Stimulated activated CD4-positive, alpha-beta T cell treated with anti-CD3 and anti-CD28 coated beads, Interleukin-12 subunit alpha, Interleukin-12 subunit beta, amount 100 ng/mL, for 24 hours (primary cell): ENCODE data around the gene NUSAP1.
A peak's percentile ranks its signal among the peaks of the same experiment; 100 is the strongest.
"Not testable (repeated sequence)": the region's sequence is repeated elsewhere in the genome, so short reads cannot be mapped to it uniquely, and the experiment has no call there.

Source experiments
- DNase-seq, 2 experiments: peaks; one replicate each; pipeline ENCODE4 v3.0.0-alpha.2; 2020; ENCODE audit warnings: low read depth in 2 of 2

Gene NUSAP1

GRCh38 chr15:41332194-41333025 is at the start of gene NUSAP1, which contains the start of gene OIP5:
Gene NUSAP1 (plus strand): TSS chr15:41332881. CDS start chr15:41332958, 77 bp downstream.
Gene OIP5 (minus strand): TSS chr15:41332591. CDS start chr15:41332561, 30 bp downstream.
- DNase-seq, result peak; percentile 96 to 97

DNA sequence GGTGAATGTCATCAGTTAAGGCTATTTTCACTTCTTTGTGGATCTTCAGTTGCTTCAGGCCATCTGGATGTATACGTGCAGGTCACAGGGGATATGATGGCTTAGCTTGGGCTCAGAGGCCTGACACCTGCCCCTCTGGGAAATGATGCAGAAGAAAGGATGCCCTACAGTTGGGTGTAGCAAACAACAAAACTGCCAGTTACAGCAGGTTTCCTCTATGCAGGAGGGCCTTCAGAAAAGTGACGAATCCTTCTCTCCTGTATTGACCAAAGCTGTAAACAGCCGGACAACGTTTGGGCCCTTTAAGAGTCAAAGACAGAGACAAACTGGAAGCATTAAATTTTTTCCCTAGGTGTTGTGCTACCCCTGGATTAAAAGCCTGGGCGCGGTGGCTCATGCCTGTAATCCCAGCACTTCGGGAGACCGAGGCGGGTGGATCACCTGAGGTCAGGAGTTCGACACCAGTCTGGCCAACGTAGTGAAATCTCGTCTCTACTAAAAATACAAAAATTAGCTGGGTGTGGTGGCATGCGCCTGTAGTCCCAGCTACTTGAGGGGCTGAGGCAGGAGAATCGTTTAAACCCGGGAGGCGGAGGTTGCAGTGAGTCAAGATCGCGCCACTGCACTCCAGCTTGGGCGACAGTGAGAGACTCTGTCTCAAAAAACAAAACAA is 49.6 kb upstream of the NUSAP1 start:
- DNase-seq, result not testable (repeated sequence)

- DNase-seq, result peak; percentile 91 to 96
Measured at GRCh38 chr15:41283653-41284426, 48.8 kb upstream of the NUSAP1 start.

GRCh38 chr15:41284427-41285177 is 48.1 kb upstream of the NUSAP1 start:
- no peak for DNase-seq

DNA sequence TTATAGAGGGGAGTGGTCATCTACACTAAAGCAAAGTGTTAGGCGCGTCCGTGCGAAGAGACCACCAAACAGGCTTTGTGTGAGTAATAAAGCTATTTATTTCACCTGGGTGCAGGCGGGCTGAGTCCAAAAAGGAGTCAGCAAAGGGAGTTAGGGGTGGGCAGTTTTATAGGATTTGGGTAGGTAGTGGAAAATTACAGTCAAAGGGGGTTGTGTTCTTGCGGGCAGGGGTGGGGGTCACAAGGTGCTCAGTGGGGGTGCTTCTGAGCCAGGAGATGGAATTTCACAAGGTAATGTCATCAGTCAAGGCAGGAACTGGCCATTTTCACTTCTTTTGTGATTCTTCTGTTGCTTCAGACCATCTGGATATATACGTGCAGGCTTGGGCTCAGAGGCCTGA is 47.4 kb upstream of the NUSAP1 start:
- no peak for DNase-seq

- no peak for DNase-seq
Measured at GRCh38 chr15:41286665-41287333, 45.9 kb upstream of the NUSAP1 start.

DNA sequence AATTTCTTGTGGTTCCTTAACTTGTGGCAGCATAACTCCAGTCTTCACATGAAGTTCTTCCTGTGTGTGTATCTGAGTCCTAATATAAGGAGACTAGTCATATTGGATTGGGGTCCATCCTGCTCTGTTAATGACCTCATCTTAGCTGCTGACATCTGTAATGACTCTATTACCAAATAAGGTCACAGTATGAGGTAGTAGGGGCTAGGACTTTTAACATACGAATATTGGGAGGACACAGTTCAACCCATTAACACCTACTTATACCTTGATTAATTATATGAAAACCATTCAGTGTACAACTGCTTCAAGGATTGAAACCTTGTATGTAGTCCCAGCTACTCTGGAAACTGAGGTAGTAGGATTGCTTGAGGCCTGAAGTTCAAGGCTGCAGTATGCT is 44.2 kb upstream of the NUSAP1 start:
- no peak for DNase-seq

GRCh38 chr15:41289953-41290352 is 42.7 kb upstream of the NUSAP1 start:
- no peak for DNase-seq

DNA sequence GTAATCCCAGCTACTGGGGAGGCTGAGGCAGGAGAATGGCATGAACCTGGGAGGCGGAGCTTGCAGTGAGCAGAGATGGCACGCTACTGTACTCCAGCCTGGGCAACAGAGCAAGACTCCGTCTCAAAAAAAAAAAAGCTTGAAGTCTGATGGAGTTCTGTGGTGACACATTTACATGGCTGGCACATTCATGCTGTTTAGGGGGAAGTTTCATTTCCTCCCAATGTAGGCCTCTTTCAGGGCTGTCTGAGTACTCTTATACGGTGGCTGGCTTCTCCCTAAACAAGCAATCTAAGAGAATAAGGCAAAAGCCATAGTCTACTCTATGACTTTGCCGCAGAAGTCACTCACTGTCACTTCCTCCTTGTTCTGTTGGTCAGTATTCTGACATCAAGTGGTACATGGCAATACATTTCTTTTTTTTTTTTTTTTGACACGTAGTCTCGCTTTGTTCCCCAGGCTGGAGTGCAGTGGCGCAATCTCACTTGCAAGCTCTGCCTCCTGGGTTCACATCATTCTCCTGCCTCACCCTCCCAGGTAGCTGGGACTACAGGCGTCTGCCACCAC is 41.5 kb upstream of the NUSAP1 start:
- DNase-seq, result no peak

DNA sequence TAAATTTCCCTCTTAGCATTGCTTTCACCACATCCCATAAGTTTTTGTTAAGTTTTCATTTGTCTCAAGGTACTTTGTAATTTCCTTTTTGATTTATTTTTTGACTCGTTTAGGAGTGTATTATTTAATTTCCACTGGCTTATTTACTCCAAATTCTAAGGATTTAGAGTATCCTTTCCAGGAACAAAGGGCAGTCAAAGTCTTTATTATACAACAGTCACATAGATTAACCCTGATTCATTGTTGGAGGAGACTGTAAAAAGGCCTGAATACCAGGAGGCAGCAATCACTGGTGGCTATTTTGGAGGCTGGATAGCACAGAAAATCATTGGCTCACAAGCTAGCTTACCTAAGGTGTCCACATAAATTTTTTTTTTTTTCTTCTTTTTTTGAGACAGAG is 40.2 kb upstream of the NUSAP1 start:
- DNase-seq, result no peak

- not testable (repeated sequence) for DNase-seq
Measured at GRCh38 chr15:41301139-41301538, 31.5 kb upstream of the NUSAP1 start.

DNA sequence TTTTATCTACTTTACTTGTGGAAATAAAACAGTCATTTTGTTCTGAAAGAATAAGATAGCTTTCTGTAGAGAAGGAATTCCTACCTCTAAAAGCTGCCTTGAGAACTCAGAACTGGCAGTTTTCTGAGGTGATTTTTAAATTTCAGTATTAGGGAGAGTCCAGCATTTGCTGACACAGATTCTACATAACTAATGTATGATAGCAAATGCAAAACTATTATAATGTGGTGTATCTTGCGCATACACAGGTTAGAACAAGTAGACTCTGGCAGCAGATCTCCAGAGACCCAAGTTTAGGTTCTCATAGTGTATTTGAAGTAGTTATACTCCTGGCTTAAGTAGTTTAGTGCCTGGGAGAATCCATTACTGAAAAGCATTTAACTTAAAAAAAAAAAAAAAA is 31.1 kb upstream of the NUSAP1 start:
- DNase-seq, result no peak

DNA sequence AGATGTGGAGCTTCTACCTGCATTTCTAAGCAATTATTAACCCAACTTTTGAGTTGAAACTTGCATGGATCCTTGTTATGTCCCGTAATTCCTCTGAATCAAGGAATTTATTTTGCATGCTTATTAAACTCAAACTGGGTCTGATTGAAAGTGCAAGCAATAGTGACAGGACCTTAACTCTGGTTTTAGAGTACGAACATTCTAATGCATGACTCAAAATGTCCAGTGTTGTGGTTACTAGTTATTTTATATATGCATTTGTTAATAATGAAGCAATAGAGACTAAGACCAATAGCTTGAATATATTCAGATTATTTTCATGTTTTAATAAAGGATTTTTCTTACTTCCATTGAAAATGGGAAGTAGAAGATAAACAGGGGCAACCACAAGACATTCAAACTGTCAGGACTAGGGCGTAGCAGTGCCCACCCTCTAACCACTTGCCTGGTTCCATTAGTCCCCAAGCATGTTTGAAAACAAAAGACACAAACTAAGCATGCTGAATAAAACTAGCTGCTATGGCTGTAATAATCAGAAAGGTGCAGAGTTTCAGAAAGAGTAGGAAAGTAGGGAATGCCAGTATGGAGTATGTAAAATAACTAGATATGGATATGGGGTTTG is 28.4 kb upstream of the NUSAP1 start:
- DNase-seq, result no peak

- no peak for DNase-seq
Measured at GRCh38 chr15:41307679-41308078, 25.0 kb upstream of the NUSAP1 start.

DNA sequence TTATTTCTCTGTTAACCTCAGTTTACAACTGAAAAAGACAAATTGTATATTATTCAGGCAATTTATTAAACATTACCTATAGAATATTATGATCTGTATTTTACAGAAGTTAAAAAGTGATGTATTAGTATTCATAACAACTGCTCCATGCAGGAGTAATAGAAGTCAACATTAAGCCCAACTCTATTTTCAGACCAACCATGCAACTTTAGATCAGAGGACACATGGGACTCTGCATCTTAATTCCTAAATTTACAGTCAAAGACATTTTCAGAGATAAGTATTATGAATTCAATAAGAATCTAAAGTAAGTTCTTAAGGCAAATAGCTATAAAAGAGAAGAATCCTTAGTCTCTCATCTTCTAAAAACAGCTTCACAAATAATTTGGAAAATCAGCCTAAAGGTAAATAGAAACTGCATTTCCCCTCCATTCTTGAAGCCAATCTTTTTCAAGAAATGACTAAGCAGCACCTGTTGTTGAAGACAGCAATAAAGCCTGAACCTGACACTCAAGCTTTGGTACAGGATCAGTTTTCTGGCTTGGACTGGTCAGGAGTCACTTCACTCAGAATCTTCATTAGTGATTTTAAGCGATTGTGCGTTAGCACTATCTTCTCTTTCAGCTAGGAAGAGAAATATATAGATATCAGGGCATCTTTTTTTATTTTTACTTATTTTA is 23.3 kb upstream of the NUSAP1 start:
- no peak for DNase-seq

GRCh38 chr15:41320805-41321330 is 11.8 kb upstream of the NUSAP1 start:
- not testable (repeated sequence) for DNase-seq

- no peak for DNase-seq
Measured at GRCh38 chr15:41323611-41324010, 9.1 kb upstream of the NUSAP1 start.

DNA sequence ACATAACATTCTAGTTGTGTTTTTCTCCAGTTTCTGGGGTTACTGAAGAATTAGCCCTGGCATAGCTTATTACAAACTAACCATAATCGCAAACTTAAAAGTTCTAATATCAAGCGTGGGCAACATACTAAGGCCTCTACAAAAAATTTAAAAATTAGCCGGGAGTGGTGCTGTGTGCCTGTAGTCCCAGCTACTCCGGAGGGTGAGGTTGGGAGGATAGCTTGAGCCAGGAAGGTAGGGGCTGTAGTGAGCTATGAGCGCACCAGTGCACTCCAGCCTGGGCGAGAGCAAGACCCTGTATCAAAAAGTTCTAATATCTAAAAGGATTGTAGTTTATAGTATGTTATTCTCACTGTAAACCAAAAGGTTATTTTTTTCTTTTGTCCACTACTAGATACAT is 1.4 kb upstream of the NUSAP1 start:
- DNase-seq, result no peak

- DNase-seq, result no peak
Measured at GRCh38 chr15:41331833-41332193, 868 bp upstream of the NUSAP1 start.
